ENCODE results near the gene MEF2A.

MEF2A gene

DNA sequence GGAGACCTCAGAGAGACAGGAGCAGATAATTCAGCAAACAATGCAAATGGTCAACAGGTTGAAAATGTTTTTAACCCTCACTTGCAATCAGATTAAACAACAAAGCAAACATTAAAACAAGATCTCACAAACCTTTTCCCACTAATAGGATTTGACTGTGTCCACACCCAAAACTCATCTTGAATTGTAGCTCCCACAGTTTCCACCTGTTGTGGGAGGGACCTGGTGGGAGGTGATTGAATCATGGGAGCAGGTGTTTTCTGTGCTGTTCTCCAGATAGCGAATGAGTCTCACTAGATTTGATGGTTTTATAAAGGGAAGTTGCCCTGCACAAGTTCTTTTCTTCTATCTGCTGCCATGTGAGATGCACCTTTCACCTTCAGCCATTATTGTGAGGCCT is 168.8 kb downstream of the MEF2A start:
- ChIA-PET CTCF (interaction anchor here (3.0 to 12.2 kb wide), 4 partner anchors 17 to 463 kb away, joined by 18 to 83 read pairs (median 32); no protein-coding TSS in a partner anchor), POLR2A (no interaction called here)
- DNase-seq (ENCODE audit: extremely low spot score): no peak
- TF ChIP-seq, protein P1, sequence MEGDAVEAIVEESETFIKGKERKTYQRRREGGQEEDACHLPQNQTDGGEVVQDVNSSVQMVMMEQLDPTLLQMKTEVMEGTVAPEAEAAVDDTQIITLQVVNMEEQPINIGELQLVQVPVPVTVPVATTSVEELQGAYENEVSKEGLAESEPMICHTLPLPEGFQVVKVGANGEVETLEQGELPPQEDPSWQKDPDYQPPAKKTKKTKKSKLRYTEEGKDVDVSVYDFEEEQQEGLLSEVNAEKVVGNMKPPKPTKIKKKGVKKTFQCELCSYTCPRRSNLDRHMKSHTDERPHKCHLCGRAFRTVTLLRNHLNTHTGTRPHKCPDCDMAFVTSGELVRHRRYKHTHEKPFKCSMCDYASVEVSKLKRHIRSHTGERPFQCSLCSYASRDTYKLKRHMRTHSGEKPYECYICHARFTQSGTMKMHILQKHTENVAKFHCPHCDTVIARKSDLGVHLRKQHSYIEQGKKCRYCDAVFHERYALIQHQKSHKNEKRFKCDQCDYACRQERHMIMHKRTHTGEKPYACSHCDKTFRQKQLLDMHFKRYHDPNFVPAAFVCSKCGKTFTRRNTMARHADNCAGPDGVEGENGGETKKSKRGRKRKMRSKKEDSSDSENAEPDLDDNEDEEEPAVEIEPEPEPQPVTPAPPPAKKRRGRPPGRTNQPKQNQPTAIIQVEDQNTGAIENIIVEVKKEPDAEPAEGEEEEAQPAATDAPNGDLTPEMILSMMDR (IDR thresholded peaks at IDR 0.05; ENCODE audit: control extremely low read depth, extremely low read depth, low read depth, missing control alignments): no peak

DNA sequence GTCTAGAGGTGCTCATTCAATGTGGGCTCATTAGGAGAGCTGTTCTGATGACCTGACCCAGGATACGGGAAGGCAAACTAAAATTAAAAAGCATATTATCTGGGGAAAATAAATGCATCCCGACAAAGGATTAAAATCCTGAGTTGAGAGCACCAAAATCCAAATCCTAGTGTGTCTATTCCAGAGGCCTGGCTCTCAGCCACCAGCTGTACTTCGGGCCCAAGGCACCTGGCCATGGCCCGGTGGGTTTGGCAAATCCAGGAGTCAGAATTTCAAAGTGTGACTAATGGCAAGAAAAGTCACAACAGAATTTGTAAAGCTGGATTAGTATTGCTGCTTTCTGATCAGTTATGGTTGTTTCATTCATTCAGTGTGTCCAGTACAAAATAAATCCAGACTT is 170.1 kb downstream of the MEF2A start:
- no peak for DNase-seq (ENCODE audit: extremely low spot score)
- TF ChIP-seq, protein P1 (IDR thresholded peaks at IDR 0.05; ENCODE audit: control extremely low read depth, extremely low read depth, low read depth, missing control alignments): no peak
- POLR2A ChIA-PET: no interaction called here
- CTCF ChIA-PET: interaction anchor here (0.7 to 12.2 kb wide), 4 partner anchors 19 to 659 kb away, joined by 3 to 83 read pairs (median 4); no protein-coding TSS in a partner anchor

DNA sequence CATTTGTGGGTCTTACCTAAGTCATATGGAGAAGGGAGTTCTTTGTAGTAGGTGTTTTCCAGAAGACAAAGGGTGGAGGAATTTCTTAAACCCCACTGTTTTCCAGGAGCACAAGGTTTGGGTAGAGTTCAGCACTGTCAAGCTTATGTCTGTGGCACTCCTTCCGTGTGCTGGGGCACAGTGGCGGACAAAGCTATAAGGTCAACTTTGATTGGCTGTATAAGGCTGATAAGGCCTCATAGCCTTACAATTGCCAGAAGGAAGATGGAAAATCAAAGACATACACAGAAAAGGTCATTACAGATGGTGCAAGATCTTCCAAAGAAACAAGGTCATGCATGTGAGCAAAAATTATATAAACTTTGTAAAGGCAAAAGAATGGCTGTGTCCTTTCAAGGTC is 170.9 kb downstream of the MEF2A start:
- ChIA-PET CTCF (interaction anchor here (1.1 to 12.2 kb wide), 3 partner anchors 18 to 636 kb away, joined by 3 to 83 read pairs (median 5); no protein-coding TSS in a partner anchor), POLR2A (no interaction called here)
- no peak for DNase-seq (ENCODE audit: extremely low spot score)
- TF ChIP-seq, protein P1 (IDR thresholded peaks at IDR 0.05; ENCODE audit: control extremely low read depth, extremely low read depth, low read depth, missing control alignments): no peak

DNA sequence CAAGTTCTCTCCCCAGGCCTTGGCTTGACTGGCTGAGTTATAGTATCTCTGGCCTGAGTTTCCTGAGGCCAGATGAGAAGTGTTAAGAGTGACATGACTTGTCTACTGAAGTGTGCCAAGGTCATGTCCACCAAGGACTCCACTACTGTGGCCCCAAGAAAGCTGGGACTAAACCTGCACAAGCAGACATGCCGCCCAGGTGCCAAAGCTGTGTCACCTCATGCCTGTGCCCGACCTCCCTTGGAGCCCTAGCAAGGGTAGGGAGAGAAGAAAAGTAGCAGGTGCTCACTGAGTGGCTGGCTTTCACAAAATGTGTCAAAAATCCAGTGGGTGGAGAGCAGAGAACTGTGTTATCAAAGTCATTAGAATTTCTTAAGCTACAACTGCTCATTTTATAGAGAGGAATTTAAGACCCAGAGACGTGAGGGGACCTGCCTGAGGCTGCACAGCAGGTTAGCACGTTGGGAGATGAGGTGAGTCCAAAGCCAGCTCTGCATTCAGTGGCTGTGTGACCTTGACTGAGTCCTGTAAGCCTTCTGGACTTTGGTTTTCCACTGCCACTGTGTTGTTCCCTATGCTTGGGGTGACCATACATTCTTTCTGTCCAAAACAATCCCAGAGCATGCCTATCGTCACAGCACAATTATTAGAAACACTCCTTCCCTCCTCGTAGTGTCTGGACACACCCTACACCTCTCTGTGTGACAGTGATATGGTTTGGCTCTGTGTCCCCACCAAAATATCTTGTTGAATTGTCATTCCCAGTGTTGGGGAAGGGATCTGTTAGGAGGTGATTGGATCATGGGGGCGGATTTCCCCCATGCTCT is 172.4 kb downstream of the MEF2A start:
- CTCF ChIA-PET: interaction anchor here (0.9 to 12.2 kb wide), 2 partner anchors 17 to 34 kb away, joined by 3 to 83 read pairs; no protein-coding TSS in a partner anchor
- POLR2A ChIA-PET: no interaction called here
- TF ChIP-seq, protein P1 (IDR thresholded peaks at IDR 0.05; ENCODE audit: control extremely low read depth, extremely low read depth, low read depth, missing control alignments): no peak
- no peak for DNase-seq (ENCODE audit: extremely low spot score)

DNA sequence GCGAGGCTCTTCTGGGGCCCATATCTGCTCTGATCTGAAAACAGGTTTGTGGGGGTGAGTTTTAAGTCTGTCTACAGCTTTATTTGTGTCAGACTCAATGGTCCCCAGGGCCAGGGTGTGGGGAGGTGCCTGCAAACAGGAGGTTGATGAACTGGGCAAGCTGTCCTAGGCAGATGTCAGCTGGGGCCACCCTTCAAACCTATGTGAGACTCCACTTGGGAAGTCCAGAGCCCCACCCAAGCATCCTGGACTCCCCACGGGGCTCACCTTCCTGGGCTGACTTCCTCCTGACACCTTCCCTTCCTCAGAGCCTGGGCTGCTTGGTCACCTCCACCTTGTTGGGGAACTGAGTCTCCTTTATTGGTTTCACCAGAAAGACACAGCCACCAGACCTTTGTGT is 176.1 kb downstream of the MEF2A start:
- no peak for DNase-seq (ENCODE audit: extremely low spot score)
- TF ChIP-seq, protein P1 (IDR thresholded peaks at IDR 0.05; ENCODE audit: control extremely low read depth, extremely low read depth, low read depth, missing control alignments): no peak
- POLR2A ChIA-PET: no interaction called here
- CTCF ChIA-PET: interaction anchor here (1.1 to 12.2 kb wide), 2 partner anchors 13 to 39 kb away, joined by 3 to 83 read pairs; no protein-coding TSS in a partner anchor

DNA sequence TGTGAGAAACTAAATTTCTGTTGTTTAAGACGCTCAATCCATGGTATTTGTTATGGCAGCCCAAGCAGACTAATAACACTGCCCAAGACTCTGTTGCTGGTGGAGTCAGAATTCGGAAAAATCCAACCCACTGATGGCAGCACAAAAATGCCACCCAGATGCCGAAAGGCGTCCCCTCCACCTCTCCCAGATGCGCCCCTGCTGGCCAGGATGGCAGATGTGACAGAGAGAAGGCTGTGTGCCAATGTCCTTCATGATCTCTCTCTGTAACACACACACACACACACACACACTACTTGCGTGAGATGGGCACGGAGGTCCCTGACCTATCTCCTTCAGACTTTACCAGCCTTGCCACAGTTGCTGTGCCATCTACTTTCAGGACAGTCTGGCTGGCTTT is 178.4 kb downstream of the MEF2A start:
- POLR2A ChIA-PET: no interaction called here
- CTCF ChIA-PET: interaction anchor here (12.2 kb wide), 1 partner anchor 11 kb away, joined by 83 read pairs; no protein-coding TSS in a partner anchor
- no peak for DNase-seq (ENCODE audit: extremely low spot score)
- TF ChIP-seq, protein P1 (IDR thresholded peaks at IDR 0.05; ENCODE audit: control extremely low read depth, extremely low read depth, low read depth, missing control alignments): no peak
